Measurements from ENCODE around the gene LCP2.
A peak's percentile ranks its signal among the peaks of the same experiment; 100 is the strongest.
"Not testable (repeated sequence)": the region's sequence is repeated elsewhere in the genome, so short reads cannot be mapped to it uniquely, and the experiment has no call there.

LCP2 gene

GRCh38 chr5:170269579-170269978 lies 28.0 kb downstream of the LCP2 start:
- DNase-seq, result no peak

DNA sequence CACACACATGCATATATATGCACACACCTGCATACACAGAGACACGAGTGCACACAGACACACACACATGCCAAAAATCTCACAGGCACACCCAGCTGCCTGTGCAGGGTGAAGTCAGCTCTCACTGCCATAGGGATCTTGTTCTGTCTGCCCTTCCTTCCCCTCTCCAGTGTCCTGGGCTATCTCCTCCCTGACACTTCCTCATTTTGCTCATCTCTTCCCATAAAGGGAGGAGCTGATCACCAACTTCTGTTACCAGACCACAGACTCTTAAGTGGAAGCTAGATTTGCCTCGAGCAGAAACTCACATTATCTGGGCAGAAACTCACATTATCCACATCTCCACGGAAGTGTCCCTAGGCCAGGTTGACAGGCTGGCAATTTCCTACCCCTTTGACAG lies 28.7 kb downstream of the LCP2 start:
- DNase-seq, result no peak

GRCh38 chr5:170268153-170268689 lies 29.4 kb downstream of the LCP2 start:
- no peak for DNase-seq

DNA sequence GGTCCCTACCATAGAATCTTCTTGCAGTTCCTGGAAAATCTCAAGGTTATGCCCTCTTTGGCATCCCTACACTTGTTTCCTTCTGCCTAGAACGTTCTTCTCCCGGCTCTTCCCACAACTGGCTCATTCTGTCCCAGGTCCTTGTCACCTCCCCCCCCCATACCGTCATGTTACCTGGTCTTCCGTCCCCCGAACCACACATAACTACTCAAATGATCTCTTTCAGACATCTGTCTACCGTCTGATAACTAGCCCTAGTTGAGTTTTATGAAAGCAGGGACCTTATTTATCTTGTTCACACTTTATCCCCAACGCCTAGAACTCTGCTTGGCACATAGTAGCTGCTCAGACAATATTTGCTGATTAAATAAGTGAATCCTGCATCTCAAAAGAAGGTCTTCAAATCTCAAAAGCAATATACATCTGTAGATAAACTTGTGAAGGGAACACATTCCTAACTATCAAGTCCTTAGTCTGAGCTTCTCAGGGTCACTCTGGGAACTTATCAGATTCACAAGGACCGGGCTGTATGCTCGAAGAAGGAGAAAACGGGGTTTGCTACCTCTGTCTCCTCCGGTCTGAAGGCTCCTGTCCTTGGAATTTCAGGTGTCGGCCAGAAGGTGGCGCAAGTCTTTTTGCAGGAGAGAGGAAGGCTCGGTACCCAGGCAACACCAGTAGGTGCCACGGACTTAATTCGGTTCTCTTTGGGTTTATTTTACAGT lies 30.0 kb downstream of the LCP2 start:
- DNase-seq, result peak; percentile 10

- DNase-seq, result no peak
Measured at GRCh38 chr5:170266570-170267381, 30.8 kb downstream of the LCP2 start.

- DNase-seq, result no peak
Measured at GRCh38 chr5:170265522-170265921, 32.1 kb downstream of the LCP2 start.

DNA sequence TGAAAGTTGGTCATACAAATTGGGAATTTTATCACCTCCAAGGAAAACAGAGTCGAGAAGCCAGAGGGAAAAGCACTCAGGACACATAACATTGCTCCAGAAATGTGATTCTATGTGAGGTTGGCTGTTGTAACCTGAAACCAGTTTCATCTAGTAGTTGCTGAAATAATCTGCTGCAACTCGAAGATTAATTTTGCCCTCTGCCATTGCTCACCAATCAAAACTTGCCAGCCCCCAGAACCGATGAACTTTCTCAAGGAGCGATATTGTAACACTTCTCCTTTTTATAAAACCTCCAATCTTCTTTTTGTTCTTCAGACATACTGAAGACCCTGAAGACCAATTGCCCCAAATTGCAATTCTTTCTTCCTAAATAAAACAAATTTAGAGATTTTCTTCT lies 33.7 kb downstream of the LCP2 start:
- DNase-seq, result no peak

DNA sequence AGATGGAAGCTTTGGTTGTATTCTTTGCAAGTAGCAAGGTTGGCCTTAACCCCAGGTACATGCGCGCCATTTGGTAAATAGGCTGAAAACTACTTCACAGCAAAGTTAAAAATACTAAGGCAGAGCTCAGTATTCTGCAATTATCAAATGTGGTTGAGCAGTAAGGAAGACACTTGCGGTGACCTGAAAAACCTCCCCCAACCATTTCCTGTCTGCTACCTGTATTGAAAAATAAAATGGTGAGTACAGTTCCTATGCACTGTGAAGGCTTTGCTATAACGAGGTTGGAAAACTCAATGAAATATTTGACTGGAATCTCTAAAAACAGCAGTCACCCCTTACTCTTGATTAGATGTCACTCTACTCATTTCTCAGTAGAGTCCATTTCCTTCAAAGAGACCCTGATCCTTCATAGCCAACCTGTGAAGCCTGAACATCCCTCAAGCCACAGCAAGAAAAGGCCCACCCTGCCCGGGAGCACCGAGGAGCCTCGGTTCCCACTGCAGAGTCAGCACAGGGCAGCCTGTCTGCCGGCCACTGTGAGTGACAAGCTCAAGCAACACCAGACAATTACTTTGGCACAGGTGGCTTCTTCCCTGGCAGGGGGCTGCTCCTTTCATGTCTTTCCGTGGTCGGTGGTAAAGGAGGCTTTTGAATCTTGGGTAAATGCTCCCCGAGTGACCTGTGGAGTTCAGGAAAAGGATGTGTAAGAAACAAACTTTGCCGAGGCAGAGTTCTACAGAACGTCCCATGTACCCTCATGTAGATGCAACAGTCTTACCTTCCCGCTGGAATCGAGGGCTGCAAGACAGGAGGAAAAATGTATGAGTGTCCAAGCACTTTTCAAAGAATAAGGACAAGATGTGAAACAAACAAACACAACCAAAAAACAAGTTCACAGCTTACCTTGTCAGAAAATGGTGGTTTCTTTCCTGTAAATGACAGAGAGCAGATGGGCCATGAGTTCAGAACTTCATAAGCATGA lies 35.2 kb downstream of the LCP2 start:
- DNase-seq, result no peak

DNA sequence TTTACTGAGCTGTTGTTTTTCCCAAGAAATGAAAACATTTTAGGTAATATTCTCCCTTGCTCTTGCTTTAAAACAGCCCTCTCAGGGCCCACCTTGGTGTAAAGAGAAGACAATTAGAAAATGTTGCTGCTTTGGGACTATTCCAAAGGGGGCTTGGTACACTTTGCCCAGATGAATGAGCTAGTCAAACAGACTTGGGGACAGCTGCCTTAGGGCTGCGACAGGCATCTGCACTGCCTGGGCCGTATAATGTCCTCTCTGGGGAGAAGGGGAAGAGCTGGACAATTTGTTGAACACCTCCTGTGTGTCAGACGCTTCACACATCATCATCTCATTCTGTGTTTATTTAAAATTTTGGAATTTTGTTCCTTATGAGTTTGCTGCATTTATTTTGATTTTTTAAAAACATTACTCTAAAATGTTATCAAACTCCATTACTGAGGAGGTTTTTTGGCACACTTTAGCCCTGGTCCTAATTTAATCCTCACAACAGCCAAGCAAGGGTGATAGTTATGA lies 36.0 kb downstream of the LCP2 start:
- DNase-seq, result no peak

GRCh38 chr5:170257370-170257769 lies 40.2 kb downstream of the LCP2 start:
- no peak for DNase-seq

GRCh38 chr5:170256571-170256970 lies 41.0 kb downstream of the LCP2 start:
- no peak for DNase-seq

DNA sequence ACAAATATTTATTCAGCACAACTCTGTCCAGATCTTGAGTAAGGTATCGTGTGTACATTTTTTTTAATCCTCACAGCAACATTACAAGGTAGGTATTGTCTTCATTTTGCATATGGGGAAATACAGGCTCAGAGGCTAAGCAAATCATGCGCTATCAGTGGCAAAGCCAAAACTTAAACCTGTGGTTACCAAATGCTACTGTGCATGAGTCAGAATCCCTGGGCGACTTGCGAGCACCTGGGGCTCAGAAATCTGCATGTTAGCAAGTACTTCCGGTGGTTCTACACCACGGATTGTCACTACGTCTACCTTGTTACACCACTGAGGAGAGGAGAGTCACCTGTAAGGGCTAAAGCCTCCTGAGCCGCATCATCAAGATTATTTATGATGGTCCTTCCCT lies 43.5 kb downstream of the LCP2 start:
- no peak for DNase-seq

- DNase-seq, result no peak
Measured at GRCh38 chr5:170252720-170253350, 44.7 kb downstream of the LCP2 start.

DNA sequence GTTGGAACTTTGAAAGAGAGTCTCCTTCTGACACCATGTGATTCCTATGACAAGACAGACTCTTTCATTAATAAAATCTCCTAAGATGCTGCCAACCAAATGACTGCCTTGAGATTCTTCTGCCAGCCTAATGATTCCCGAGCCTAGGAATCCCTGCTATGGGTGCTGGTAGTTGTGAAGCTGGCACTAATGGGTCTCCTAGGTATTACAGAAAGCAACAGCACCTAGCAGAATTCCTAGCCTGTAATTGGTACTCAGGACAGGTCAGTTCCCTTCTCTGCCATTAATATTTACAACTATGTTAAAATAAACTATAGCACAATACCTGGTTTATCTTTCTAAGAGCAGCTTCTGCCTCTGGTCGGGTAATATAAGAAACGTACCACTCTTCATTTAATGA lies 45.5 kb downstream of the LCP2 start:
- DNase-seq, result no peak

DNA sequence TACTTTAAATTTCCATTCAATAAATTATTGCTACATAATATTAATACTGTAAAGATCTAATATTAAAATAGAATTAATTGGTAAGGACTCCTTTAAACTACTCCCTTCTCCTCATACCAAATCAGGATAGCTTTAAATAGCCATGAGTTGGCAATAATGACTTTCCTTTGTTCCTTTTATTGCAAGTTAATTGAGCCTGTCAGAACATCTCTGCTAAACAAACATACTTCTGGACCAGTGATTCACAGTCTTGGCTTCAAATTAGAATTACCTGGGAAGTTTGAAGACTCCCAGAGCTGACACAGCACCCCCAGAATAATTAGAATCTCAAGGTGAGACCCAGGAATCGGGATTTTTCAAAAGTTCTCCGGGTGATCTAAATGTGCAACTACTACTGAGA lies 46.1 kb downstream of the LCP2 start:
- no peak for DNase-seq

DNA sequence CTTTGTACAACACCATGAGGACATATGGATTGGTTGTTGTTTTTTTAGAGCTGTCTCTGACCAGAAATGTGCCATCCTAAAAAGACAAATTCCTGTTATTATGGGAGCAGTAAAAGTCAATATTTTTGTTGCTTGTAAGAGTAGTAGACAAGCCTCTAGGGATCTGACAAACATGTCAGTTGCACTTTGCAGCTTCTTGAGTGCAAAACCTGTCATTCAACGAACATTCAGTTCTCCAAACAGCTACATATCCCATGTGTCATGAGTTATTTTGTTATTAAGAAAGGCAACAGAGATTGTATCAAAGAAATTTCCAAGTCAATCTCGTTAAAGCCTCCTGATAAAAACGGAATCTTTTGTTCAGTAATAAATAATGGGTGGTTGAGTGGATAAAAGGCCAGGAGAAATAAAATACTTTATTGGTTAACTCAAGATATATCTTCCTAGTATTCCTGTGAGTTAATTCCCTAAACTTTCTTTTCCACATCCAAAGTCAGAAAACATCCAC lies 46.7 kb downstream of the LCP2 start:
- DNase-seq, result no peak

- no peak for DNase-seq
Measured at GRCh38 chr5:170249355-170249754, 48.2 kb downstream of the LCP2 start.

GRCh38 chr5:170248931-170249227 lies 48.7 kb downstream of the LCP2 start:
- DNase-seq, result not testable (repeated sequence)

DNA sequence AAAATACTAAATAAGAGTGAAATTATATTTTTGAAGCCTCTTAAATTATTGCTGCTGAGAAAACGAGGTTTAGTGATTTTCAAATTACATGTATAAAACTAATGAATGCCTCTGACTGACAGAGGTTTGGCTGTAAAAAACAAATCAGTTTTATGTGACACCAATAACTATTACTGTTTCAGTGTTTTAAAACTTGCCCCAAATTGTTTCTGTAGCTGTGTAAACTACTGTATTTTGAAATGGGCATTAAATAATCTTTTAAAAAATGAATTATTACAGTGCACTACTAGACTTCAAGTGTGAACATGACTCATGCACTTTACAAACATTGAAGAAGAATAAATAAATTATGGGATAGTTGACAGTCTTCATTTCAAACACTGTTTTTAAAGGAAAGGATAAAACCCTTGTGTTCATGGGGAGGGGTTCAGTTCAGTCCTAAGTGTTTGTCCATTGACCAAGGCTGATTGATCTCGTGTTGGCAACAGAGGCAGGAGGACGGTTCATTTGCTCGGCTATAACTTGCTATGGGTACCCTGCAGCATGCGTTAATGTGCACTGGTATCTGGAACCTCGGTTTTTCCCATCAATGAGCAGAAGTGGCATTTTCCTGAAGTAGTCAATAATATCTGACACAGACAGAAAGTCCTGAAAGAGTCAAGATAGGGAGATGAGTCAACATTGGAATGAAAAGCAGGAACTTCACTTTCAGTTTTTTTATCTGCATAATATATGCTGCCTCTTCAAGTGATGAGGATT lies 49.2 kb downstream of the LCP2 start:
- no peak for DNase-seq

DNA sequence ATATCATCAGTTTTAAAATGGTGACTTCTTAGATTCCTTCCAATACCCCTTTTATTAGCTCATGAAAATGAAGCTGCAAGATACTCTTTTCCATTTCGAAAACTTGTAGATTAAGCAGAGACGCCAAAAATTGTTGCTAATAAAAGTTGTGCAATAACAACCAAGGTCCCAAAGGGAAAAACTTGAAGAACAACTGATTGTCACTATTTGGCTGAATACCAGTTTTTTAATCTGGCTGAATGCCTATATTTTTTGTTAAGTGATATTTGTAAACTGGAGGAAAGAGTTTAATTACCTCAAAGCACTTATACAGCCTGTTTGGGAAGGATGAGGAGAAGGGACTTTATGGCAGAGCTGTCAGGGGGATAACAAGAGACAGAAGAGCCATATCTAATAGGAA lies 50.2 kb downstream of the LCP2 start:
- DNase-seq, result no peak

DNA sequence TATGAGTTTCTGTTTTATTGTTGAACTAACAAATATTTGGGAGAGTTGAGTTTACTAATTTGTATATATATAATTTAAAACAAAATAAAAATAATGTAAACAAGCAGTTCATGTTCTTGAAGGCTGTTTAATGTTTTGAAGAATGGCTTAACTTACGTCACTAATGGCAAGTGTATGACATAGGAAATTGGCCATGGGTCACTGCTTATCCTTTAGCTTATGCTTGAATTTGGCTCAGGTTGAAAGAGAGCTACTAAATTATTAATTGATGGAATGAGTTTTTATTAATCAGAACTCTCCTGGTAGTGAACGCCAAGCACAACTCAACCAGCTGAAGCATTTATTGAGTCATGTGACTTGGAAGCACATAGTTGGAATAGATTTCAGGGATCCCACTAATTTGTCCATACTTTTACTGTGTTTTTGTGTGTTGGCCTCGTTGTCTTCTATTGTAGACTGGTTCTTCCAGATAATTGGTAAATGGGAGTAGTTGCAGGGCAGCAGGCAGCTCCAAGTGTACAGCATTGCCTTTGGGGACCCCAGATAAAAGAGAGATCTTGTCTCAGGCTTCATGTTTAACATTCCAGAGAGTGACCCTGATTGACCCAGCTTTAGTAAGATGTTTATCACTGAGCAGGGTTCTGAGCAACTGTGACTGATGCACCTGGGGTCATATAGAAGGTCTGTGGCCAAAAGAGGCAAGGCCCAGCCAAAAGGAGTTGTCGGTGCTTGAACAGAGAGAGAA lies 51.3 kb downstream of the LCP2 start:
- no peak for DNase-seq
